Hepatocyte (in vitro differentiated cells): ENCODE data around the gene CHEK2.

Experiments
- EZH2 ChIP-seq: fragments of 200-600 bp; sonication (generic); IDR thresholded peaks from 2 replicates; pipeline ENCODE4 v1.6.1; 2016; ENCODE audit warnings: antibody characterized with exemption, mild to moderate bottlenecking, borderline replicate concordance
- EZH2phosphoT487 ChIP-seq: fragments of 200-600 bp; sonication (generic); IDR thresholded peaks from one replicate; pipeline ENCODE4 v1.6.1; 2018; ENCODE audit warnings: antibody characterized with exemption, mild to moderate bottlenecking, low read depth, moderate library complexity; ENCODE audit not compliant: unreplicated experiment, severe bottlenecking
- TF ChIP-seq, protein P1 (sequence below): fragments of 200-600 bp; sonication (generic); IDR thresholded peaks from 2 replicates; pipeline ENCODE4 v1.5.1; 2016; ENCODE audit warnings: antibody characterized with exemption, mild to moderate bottlenecking; ENCODE audit not compliant: poor library complexity

DNA sequence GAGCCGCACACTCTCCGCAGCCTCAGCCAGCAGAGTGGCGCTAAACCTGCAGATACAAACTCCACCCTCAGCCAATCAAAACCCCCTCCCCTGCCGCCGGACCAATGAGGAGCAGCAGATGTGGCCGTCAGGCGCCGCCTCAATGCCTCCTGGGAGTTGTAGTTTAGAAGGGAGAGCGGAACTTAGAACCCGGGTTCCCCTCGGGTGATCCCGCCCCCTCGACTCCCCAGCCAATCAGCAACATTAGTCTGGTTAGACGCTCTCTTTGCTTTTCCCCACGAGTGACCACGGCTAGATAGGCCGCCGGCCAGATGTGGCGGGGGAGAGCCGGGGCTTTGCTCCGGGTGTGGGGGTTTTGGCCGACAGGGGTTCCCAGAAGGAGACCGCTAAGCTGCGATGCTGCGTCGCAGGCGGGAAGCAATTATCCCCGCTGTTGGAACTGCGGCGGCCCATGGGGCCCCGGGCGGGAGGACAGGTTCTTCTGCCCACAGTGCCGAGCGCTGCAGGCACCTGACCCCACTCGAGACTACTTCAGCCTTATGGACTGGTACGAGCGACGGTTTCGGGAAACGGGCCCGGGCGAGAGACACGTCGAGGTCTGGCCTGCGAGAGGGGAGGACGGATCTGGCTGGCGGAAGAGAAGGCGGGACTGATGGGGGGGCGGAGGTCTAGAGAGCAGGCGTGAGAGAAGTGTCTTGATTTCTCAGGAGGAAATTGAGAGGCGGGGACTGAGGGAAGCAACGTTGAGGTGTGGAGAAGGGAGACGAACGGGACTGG lies at the start of gene CHEK2, which contains the start of gene HSCB:
- TF ChIP-seq EZH2 (no peak), EZH2phosphoT487 (no peak)
- TF ChIP-seq, protein P1, sequence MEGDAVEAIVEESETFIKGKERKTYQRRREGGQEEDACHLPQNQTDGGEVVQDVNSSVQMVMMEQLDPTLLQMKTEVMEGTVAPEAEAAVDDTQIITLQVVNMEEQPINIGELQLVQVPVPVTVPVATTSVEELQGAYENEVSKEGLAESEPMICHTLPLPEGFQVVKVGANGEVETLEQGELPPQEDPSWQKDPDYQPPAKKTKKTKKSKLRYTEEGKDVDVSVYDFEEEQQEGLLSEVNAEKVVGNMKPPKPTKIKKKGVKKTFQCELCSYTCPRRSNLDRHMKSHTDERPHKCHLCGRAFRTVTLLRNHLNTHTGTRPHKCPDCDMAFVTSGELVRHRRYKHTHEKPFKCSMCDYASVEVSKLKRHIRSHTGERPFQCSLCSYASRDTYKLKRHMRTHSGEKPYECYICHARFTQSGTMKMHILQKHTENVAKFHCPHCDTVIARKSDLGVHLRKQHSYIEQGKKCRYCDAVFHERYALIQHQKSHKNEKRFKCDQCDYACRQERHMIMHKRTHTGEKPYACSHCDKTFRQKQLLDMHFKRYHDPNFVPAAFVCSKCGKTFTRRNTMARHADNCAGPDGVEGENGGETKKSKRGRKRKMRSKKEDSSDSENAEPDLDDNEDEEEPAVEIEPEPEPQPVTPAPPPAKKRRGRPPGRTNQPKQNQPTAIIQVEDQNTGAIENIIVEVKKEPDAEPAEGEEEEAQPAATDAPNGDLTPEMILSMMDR = no peak
